ENCODE data around the gene GPR108. TPM values are rescaled to one million over a fixed set of nuclear protein-coding genes. Genes with fewer than 3 reads are reported as not detected.
A peak's percentile ranks its signal among the peaks of the same experiment; 100 is the strongest.

The GPR108 gene
- total RNA-seq, 2 experiments from 2014 or later, result 34.5 to 36.6 TPM

- intact Hi-C loops (cut with DNase I, micrococcal nuclease), result loop anchor here in 1 of 2 experiments (5.0 kb wide), 1 partner anchor 35 kb away; no protein-coding TSS in a partner anchor
- H3K36me3 ChIP-seq (ENCODE audit: insufficient read depth, low read length), result no peaks in the 10 kb centered on the region
- no peak overlapping the region for H3K4me3 ChIP-seq (ENCODE audit: low read length)
- no peak for TF ChIP-seq CTCF (IDR thresholded peaks at IDR 0.05)
- Mint-ChIP-seq H3K27ac (no peak overlapping the region), H3K4me3 (no peak overlapping the region), H3K9me3 (no peaks in the 10 kb centered on the region), H3K27me3 (peaks cover 4% of the 10 kb centered on the region), H3K4me1 (ENCODE audit: low read depth) (peaks cover 4% of the 10 kb centered on the region), H3K36me3 (ENCODE audit: low read depth) (no peaks in the 10 kb centered on the region)
- CTCF ChIA-PET, result no interaction called here
- no peaks in the 10 kb centered on the region for H3K27me3 ChIP-seq (ENCODE audit: control insufficient read depth in 1 of 2, insufficient read depth in 2 of 2, low read length in 2 of 2)
- H3K27ac ChIP-seq (ENCODE audit: low read depth in 1 of 2, low read length in 2 of 2), result no peak overlapping the region
- DNase-seq, result no peak
- H3K4me1 ChIP-seq (ENCODE audit: insufficient read depth, low read length), result no peaks in the 10 kb centered on the region
- ATAC-seq (ENCODE audit: poor library complexity), result no peak
- H3K9me3 ChIP-seq (ENCODE audit: control insufficient read depth in 1 of 2, insufficient read depth in 1 of 2, low read length in 2 of 2), result no peaks in the 10 kb centered on the region
- POLR2A ChIA-PET, result no interaction called here
Observed at GRCh38 chr19:6717441-6717971, 19.9 kb downstream of the GPR108 start.

- no peak overlapping the region for H3K4me3 Mint-ChIP-seq
- DNase-seq, result peak in 1 of 14 experiments; percentile 22
- Histone ChIP-seq H3K9me3 (ENCODE audit: control insufficient read depth in 1 of 2, insufficient read depth in 1 of 2, low read length in 2 of 2) (no peaks in the 10 kb centered on the region), H3K36me3 (ENCODE audit: insufficient read depth, low read length) (no peaks in the 10 kb centered on the region), H3K4me3 (ENCODE audit: low read length) (no peak overlapping the region), H3K27ac (ENCODE audit: low read depth in 1 of 2, low read length in 2 of 2) (no peak overlapping the region), H3K4me1 (ENCODE audit: insufficient read depth, low read length) (no peaks in the 10 kb centered on the region), H3K27me3 (ENCODE audit: control insufficient read depth in 1 of 2, insufficient read depth in 2 of 2, low read length in 2 of 2) (no peaks in the 10 kb centered on the region)
- POLR2A ChIA-PET, result no interaction called here
- no peaks in the 10 kb centered on the region for H3K9me3 Mint-ChIP-seq
- intact Hi-C loops (cut with DNase I, micrococcal nuclease), result loop anchor here in 1 of 2 experiments (5.0 kb wide), 1 partner anchor 35 kb away; no protein-coding TSS in a partner anchor
- CTCF ChIA-PET, result no interaction called here
- peaks cover 4% of the 10 kb centered on the region for H3K27me3 Mint-ChIP-seq
- no peak for TF ChIP-seq CTCF (IDR thresholded peaks at IDR 0.05)
- no peak overlapping the region for H3K27ac Mint-ChIP-seq
- peaks cover 4% of the 10 kb centered on the region for H3K4me1 Mint-ChIP-seq (ENCODE audit: low read depth)
- H3K36me3 Mint-ChIP-seq (ENCODE audit: low read depth), result no peaks in the 10 kb centered on the region
- no peak for ATAC-seq (ENCODE audit: poor library complexity)
Observed at GRCh38 chr19:6717036-6717435, 20.3 kb downstream of the GPR108 start.

- Mint-ChIP-seq H3K36me3 (ENCODE audit: low read depth) (no peaks in the 10 kb centered on the region), H3K4me1 (ENCODE audit: low read depth) (peaks cover 4% of the 10 kb centered on the region), H3K27me3 (peaks cover 7% of the 10 kb centered on the region), H3K9me3 (no peaks in the 10 kb centered on the region), H3K4me3 (no peak overlapping the region), H3K27ac (no peak overlapping the region)
- CTCF ChIA-PET, result no interaction called here
- Histone ChIP-seq H3K36me3 (ENCODE audit: insufficient read depth, low read length) (no peaks in the 10 kb centered on the region), H3K27ac (ENCODE audit: low read depth in 1 of 2, low read length in 2 of 2) (no peak overlapping the region), H3K27me3 (ENCODE audit: control insufficient read depth in 1 of 2, insufficient read depth in 2 of 2, low read length in 2 of 2) (no peaks in the 10 kb centered on the region), H3K4me1 (ENCODE audit: insufficient read depth, low read length) (no peaks in the 10 kb centered on the region), H3K9me3 (ENCODE audit: control insufficient read depth in 1 of 2, insufficient read depth in 1 of 2, low read length in 2 of 2) (no peaks in the 10 kb centered on the region), H3K4me3 (ENCODE audit: low read length) (no peak overlapping the region)
- intact Hi-C loops (cut with DNase I, micrococcal nuclease), result loop anchor here in 1 of 2 experiments (5.0 kb wide), 1 partner anchor 34 kb away; no protein-coding TSS in a partner anchor
- TF ChIP-seq CTCF (IDR thresholded peaks at IDR 0.05), result no peak
- POLR2A ChIA-PET, result no interaction called here
- DNase-seq, result no peak
- ATAC-seq (ENCODE audit: poor library complexity), result no peak
Observed at GRCh38 chr19:6716610-6716970, 20.8 kb downstream of the GPR108 start.

Data from CD4-positive, alpha-beta T cell (primary cell).